GM18505 (cell line): ENCODE data around the gene SNX18.
"Not testable (repeated sequence)": the region's sequence is repeated elsewhere in the genome, so short reads cannot be mapped to it uniquely, and the experiment has no call there.

Source experiments
- ATAC-seq: cut with Tn5 transposase; IDR thresholded peaks from one replicate; pipeline ENCODE4 v1.9.1; 2021; ENCODE audit not compliant: unreplicated experiment
- POLR2A ChIP-seq: IDR thresholded peaks from 4 replicates; pipeline ENCODE4 v1.6.1; 2011; ENCODE audit warnings: borderline replicate concordance; ENCODE audit not compliant: insufficient read depth, insufficient read length; ENCODE audit errors: extremely low read depth

SNX18 gene

DNA sequence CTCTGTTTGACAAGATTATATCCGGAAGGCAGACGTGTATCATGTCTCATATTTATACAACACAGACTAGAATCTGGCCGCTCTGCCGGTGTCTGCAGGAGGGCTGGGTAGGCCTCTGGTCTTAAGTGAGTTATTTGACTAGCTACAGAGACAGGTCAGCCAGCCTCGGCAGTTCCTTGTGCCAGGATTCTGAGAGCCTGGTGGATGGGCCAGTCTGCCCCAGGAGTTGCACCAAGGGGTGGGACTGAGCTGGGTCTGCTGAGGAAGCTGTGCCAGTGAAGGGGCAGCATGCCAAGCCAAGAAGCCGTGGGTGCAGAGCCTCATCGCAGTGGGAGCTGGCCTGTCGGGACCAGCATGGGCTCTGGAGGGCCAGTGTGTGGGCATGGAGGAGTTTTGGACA, 7.1 kb downstream of the SNX18 start:
- TF ChIP-seq POLR2A, result no peak
- ATAC-seq, result no peak

DNA sequence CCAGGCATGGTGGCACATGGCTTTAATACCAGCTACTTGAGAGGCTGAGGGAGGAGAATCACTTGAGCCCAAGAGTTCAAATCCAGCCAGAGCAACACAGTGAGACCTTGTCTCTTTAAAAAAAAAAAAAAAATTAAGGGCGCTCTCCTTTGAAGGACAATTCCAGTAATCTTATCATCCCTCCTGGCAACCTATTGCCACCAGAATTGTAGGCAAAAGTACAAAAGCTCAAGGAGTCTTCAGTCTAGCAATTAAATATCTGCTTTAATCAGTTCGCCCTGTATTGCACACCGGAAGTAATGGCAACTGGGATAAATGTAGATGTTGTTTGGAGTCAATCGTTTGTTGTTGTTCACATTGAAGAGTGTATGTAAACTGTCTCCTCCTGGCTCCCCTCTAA, 7.7 kb downstream of the SNX18 start:
- TF ChIP-seq POLR2A, result no peak
- ATAC-seq, result no peak

DNA sequence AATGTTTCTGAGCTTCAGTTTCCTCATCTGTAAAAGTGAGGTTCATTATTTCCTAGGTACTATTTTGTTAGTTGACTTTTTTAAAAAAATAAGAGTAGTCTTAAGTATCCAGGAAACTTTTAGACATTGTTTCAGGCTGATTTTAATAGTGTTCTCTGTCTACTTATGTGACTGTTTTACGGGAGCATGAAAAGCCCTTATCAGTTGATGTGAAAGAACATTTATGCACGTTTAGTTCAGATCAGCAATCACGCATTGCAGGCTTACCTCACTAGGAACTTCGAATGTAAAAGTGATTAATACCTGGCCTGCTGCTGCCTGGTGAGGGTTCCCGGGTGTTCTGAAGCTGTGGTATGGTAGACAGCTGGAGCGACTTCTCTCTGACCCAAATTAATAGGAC, 8.1 kb downstream of the SNX18 start:
- no peak for TF ChIP-seq POLR2A
- ATAC-seq, result no peak

DNA sequence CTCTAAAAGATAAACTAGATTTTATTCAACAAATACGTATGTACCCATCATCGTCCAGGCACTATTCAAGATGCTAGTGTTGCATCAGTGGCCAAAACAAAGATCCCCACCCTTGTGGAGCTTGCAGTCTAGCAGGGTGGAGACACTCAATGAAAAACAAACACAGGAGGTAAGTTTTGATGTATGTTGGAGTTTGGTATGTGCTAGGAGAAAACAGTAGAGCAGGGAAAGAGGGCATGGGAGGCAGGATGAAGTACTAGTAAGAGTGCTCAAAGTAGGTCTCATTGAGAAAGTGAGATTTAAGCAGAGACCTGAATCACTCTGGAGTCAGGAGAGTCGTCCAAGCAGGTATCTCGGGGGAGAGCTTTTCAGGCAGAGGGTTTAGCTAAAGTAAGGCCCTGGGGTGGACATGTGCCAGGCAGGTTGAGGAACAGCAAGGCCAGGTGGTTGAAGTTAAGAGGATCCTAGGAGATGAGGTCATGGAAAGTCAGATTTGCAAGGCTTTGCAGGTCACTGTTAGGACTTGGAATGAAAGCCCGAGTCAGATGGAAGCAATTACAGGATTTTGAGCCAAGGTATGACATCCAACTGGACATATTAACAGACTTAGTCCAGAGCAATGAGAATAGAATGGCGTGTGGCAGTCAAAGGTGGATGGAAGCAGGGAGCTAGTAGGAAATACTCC, 9.2 kb downstream of the SNX18 start:
- no peak for TF ChIP-seq POLR2A
- no peak for ATAC-seq

DNA sequence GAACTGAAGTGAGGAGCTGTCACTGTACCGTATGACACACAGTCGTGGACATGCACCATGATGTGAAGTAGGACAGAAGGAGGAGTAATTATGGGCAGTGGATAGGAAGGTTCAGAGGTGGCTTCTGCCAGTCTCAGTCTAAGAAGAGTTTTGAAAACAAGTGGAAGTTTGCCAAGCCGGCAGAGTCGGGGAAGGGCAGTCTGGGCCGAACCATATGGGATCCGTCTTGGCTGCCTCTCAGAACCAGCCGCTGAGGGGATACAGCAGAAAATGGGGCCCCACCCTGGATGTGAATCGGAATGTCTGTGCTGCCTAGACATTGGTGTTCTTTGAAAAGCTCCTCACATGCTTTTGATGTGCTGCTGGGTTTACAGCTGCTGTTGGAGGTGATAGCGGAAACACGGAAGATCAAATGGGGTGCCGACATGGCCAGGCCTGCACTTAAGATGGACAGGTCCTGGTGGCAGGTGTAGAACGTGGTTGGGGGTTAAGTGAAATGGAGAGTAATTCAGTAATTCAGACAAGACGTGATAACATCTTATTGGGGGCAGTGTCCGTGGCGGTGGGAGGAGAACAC, 11.2 kb downstream of the SNX18 start:
- ATAC-seq, result no peak
- TF ChIP-seq POLR2A, result no peak

DNA sequence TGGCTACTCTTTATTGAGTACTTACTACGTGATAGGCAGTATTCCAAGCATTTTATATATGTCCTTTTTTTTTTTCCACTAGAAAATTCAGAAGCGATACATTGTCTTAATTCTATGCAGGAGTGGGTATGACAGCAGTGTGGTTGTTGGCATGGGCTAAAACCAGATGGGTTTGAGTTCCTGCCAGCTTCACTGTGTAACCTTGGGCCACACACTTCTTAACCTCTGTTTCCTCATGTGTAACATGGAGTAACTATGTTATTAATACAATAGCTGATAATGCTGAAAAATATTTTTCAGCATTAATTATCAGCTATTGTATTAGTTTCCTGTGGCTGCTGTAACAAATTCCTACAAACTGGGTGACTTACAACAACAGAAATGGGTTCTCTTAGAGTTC, 12.0 kb downstream of the SNX18 start:
- no peak for TF ChIP-seq POLR2A

DNA sequence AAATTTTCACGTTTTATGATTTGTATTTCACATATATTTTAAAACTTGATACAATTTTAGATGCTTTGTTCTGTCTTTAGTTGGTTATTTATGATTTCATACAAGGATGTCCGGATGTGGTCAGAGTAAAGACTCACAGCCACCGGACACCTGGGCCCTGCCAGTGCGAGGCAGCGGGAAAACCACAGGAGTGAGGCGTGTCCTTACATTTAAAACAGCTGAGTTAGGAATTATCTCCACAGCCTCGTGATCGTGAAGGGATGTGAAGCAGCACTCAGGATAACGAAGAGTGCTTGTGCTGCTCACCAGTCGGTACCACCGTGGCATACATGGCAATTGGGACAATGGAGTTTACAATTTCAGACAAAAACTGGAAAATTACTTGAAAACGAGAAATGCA, 14.0 kb downstream of the SNX18 start:
- TF ChIP-seq POLR2A, result no peak
- no peak for ATAC-seq

More for the DNA sequence above, 12.0 kb downstream of the SNX18 start:
- ATAC-seq, result no peak

DNA sequence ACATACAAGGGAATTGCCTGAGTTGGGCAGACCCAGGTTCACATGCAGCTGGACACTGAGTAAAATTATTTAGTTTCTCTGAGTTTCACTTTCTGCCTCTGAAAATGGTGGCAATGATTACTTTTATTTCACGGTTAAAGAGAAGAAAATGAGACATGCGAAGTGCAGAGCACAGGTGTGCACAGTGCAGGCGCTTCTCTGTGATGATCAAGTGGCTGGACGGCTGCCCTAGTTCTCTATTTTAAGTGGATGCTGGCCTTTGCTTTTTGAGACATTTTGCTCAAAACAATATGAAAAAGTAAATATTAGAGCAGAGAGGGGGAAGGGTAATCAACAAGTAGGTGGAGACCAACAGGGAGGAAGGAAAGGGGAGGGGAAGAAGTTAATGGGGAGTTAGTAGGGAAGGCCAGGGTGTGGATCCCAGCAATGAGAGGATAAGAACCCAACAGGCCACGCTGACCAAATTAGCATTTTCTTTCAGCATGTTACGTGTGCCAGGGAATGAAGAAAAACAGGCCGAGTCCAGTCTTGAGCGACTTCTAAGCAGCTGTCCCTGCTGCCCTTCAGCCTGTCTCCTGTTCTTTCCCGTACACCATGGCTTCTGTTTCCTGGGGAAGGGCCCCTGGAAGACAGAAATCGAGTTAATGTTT, 16.1 kb downstream of the SNX18 start:
- no peak for TF ChIP-seq POLR2A
- ATAC-seq, result no peak

DNA sequence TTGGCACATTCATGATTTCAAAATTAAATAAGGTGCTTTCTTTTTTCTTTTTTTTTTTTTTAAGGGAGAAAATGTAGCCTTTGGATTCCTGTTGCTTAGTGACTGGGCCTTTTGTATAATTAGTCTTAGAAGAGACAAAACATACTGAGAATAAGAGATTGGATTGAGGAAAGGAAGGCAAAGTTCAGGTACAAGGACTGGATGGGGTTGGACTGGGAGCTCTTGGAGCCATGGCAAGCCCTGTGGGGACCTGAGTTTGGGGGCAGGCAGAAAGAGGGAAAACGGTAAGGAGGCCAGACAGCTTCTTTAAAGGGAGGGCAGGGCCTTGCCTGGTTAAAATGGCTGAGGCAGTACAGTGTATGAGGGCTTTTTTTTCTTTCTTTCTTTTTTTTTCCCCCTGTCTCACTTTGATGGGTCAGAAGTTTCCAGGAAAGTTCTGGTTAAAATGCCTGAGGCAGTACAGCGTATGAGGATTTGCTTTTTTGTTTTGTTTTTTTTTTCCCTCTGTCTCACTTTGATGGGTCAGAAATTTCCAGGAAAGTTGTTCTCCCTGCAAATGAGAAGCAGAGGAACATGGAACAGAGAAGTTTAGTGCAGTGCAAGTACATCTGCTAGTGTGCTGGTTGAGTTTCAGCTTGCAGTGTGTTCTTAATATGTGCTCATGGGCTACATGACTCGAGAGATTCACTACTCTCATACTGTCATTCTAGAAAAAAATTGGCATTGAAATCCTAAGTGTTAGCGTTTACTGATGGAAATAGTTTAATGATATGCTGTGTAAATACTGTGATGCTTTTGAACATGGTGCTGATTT, 16.8 kb downstream of the SNX18 start:
- no peak for ATAC-seq
- TF ChIP-seq POLR2A, result no peak

DNA sequence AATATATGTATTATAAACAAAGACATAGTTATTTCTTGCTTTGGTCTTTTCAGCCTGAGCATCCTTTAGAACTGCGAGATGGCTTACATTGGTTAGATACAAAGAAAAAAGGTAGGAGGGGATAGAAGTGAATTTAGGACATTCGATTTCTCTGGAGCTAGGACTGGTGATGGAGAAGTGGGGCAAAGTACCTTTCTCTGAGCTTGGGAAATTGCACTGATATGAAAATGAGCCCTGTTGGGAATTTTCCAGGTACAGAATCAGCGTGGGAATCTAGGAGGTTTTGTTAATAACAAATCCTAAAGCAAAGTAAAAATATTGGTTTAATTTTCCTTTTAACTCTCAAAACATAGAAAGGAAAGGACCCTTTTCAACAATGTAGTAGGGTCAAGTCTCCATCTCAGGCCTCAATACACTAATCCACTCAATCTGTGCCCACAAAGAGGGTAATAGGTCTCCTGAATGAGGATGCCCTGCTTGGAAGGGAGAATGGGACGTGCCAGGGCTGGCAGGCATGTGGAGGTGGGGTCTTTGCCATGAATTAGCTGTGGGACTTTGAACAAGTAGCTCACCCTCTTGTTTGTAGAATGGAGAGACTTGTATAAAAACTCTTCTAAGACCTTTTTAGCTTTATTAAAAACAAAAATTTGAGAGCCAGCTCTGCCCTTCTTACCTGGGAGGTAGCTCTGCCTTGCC, 17.7 kb downstream of the SNX18 start:
- TF ChIP-seq POLR2A, result no peak
- no peak for ATAC-seq

DNA sequence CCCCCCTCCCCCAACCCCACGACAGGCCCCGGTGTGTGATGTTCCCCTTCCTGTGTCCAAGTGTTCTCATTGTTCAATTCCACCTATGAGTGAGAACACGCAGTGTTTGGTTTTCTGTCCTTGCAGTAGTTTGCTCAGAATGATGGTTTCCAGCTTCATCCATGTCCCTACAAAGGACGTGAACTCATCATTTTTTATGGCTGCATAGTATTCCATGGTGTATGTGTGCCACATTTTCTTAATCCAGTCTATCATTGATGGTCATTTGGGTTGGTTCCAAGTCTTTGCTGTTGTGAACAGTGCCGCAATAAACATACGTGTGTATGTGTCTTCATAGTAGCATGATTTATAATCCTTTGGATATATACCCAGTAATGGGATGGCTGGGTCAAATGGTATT, 18.8 kb downstream of the SNX18 start:
- ATAC-seq, result not testable (repeated sequence)

DNA sequence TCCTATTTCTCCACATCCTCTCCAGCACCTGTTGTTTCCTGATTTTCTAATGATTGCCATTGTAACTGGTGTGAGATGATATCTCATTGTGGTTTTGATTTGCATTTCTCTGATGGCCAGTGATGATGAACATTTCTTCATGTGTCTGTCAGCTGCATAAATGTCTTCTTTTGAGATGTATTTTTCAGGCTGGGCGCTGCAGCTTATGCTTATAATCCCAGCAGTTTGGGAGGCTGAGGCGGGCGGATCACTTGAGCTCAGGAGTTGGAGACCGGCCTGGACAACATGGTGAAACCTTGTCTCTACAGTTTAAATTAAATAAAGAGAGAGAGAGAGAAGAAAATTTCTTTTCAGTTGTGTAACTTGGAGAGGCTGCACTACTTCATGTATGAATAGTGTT, 19.3 kb downstream of the SNX18 start:
- not testable (repeated sequence) for ATAC-seq

DNA sequence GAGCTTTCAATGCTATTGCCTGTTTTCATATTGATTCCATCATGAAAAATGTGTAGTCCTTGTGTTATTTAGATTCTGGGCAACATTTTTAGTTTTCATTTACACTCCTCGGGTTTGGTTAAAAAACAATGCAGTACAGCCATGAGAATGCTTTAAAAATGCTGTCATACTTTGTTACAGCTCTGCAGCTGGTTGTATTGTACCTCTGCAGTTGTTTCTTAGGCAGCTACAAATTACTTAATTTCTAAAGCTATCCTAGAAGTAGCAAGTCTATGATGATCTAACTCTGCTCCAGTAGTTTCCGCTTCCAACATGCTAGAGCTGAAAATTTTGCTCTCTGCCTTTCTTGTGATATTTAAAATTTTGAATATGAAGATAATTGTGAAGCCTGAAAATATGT, 20.2 kb downstream of the SNX18 start:
- TF ChIP-seq POLR2A, result no peak
- no peak for ATAC-seq
